ENCODE results near the gene APBA2. TPM values are rescaled to one million over a fixed set of nuclear protein-coding genes. Genes with fewer than 3 reads are reported as not detected.

APBA2 gene
- total RNA-seq, 1 experiment from 2014 or later: 12.9 TPM

GRCh38 chr15:29115093-29115991 lies 229.6 kb downstream of the APBA2 start:
- Histone ChIP-seq H3K27me3 (replicated peaks; ENCODE audit: insufficient read depth, low read depth, low read length, poor library complexity) (no peaks in the 10 kb centered on the region), H3K27ac (ENCODE audit: low read depth, low read length, poor library complexity, severe bottlenecking) (no peak overlapping the region), H3K4me1 (ENCODE audit: insufficient read depth, low read length, poor library complexity, severe bottlenecking) (no peaks in the 10 kb centered on the region), H3K4me3 (ENCODE audit: low read depth, low read length, poor library complexity, severe bottlenecking) (no peak overlapping the region), H3K36me3 (ENCODE audit: insufficient read depth, low read length, poor library complexity, severe bottlenecking) (no peaks in the 10 kb centered on the region), H3K9me3 (ENCODE audit: low read depth, low read length, poor library complexity, severe bottlenecking) (no peaks in the 10 kb centered on the region)
- DNase-seq (ENCODE audit: low spot score): no peak
- POLR2A ChIA-PET (ENCODE audit: low non-redundant PET): interaction anchor here (0.5 kb wide), 1 partner anchor 23 kb away, joined by 9 read pairs; no protein-coding TSS in a partner anchor
- CTCF ChIA-PET: interaction anchor here (0.6 to 1.3 kb wide), 2 partner anchors 13 to 1523 kb away, joined by 3 to 5 read pairs; no protein-coding TSS in a partner anchor
- intact Hi-C loops (cut with micrococcal nuclease; ENCODE audit: unreplicated experiment): loop anchor here (10.0 kb wide), 1 partner anchor 59 kb away; no protein-coding TSS in a partner anchor
- no TSS peak for BruUV-seq (replicated peaks)
- TF ChIP-seq, protein P1, sequence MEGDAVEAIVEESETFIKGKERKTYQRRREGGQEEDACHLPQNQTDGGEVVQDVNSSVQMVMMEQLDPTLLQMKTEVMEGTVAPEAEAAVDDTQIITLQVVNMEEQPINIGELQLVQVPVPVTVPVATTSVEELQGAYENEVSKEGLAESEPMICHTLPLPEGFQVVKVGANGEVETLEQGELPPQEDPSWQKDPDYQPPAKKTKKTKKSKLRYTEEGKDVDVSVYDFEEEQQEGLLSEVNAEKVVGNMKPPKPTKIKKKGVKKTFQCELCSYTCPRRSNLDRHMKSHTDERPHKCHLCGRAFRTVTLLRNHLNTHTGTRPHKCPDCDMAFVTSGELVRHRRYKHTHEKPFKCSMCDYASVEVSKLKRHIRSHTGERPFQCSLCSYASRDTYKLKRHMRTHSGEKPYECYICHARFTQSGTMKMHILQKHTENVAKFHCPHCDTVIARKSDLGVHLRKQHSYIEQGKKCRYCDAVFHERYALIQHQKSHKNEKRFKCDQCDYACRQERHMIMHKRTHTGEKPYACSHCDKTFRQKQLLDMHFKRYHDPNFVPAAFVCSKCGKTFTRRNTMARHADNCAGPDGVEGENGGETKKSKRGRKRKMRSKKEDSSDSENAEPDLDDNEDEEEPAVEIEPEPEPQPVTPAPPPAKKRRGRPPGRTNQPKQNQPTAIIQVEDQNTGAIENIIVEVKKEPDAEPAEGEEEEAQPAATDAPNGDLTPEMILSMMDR (conservative IDR thresholded peaks at IDR 0.05; ENCODE audit: low read depth, low read length): peak; percentile 44; the same call in 1 of the 2 replicates
- no peak for TF ChIP-seq EZH2 (IDR thresholded peaks at IDR 0.05; ENCODE audit: borderline replicate concordance, low read depth, low read length, poor library complexity, severe bottlenecking)

DNA sequence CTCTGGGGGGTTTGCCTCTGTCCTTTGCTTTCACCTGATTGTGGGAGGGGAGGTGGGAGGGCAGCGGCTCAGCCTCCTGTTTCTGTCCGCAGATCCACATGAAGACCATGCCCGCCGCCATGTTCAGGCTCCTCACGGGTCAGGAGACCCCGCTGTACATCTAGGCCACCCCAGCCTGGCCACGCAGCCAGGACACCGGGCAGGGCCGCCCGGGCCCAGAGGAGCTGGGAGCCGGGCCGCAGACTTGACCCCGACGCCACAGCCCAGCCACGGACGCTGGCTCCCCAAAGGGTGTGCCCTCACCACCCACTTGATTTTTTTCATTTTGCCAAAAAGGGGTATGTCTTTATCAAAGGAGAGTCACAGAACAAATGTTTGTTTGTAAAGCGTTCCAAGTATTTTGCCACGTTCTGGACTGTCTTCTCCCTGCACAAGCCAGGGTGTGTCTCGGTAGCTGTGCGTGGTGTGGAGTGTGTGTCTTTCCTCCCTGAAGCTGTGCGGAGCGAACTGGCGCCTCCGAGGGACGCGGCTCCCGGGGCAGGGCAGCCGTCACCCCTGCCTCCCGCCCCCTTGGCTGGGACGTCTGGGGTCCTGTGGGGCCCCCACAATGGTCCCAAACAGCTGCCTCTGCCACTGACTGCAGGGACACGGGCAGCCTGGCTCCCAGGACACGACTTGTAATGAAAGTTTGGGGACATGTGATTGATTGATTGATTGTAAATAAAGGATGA lies 231.4 kb downstream of the APBA2 start:
- intact Hi-C loops (cut with micrococcal nuclease; ENCODE audit: unreplicated experiment): loop anchor here (10.0 kb wide), 1 partner anchor 58 kb away; no protein-coding TSS in a partner anchor

DNA sequence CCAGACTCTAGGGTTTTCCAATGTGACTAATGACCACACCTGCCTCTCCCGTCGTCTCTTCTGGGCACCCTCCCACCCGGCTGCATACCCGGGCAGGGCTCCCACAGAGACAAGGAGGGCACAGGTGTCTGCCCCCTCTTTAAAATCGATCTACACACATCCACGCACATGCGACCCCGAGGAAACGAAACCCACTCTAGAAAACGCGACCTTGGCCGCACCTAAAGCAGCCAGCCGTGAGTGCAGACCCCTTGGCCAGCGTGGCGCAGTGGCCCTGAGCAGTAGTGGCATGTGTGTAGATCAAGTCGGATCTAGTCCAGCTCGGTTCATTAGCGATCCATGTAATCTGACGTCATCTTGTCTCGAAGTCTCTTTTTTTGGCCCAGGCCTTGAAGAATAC lies 232.0 kb downstream of the APBA2 start:
- POLR2A ChIA-PET (ENCODE audit: low non-redundant PET): no interaction called here
- DNase-seq (ENCODE audit: low spot score): no peak
- H3K27ac ChIP-seq (ENCODE audit: low read depth, low read length, poor library complexity, severe bottlenecking): no peak overlapping the region
- no peaks in the 10 kb centered on the region for H3K27me3 ChIP-seq (replicated peaks; ENCODE audit: insufficient read depth, low read depth, low read length, poor library complexity)
- no peaks in the 10 kb centered on the region for H3K9me3 ChIP-seq (ENCODE audit: low read depth, low read length, poor library complexity, severe bottlenecking)
- intact Hi-C loops (cut with micrococcal nuclease; ENCODE audit: unreplicated experiment): loop anchor here (10.0 kb wide), 1 partner anchor 57 kb away; no protein-coding TSS in a partner anchor
- no peak for TF ChIP-seq EZH2 (IDR thresholded peaks at IDR 0.05; ENCODE audit: borderline replicate concordance, low read depth, low read length, poor library complexity, severe bottlenecking)
- TF ChIP-seq, protein P1 (conservative IDR thresholded peaks at IDR 0.05; ENCODE audit: low read depth, low read length): no peak
- no peaks in the 10 kb centered on the region for H3K4me1 ChIP-seq (ENCODE audit: insufficient read depth, low read length, poor library complexity, severe bottlenecking)
- CTCF ChIA-PET: no interaction called here
- H3K36me3 ChIP-seq (ENCODE audit: insufficient read depth, low read length, poor library complexity, severe bottlenecking): no peaks in the 10 kb centered on the region
- no TSS peak for BruUV-seq (replicated peaks)
- H3K4me3 ChIP-seq (ENCODE audit: low read depth, low read length, poor library complexity, severe bottlenecking): no peak overlapping the region

More for the DNA sequence above, 231.4 kb downstream of the APBA2 start:
- H3K4me1 ChIP-seq (ENCODE audit: insufficient read depth, low read length, poor library complexity, severe bottlenecking): no peaks in the 10 kb centered on the region
- DNase-seq (ENCODE audit: low spot score): no peak
- no peaks in the 10 kb centered on the region for H3K9me3 ChIP-seq (ENCODE audit: low read depth, low read length, poor library complexity, severe bottlenecking)
- CTCF ChIA-PET: interaction anchor here (0.6 kb wide), 1 partner anchor 15 kb away, joined by 3 read pairs; no protein-coding TSS in a partner anchor
- TF ChIP-seq, protein P1 (conservative IDR thresholded peaks at IDR 0.05; ENCODE audit: low read depth, low read length): no peak
- no peak for TF ChIP-seq EZH2 (IDR thresholded peaks at IDR 0.05; ENCODE audit: borderline replicate concordance, low read depth, low read length, poor library complexity, severe bottlenecking)
- H3K27me3 ChIP-seq (replicated peaks; ENCODE audit: insufficient read depth, low read depth, low read length, poor library complexity): no peaks in the 10 kb centered on the region
- no TSS peak for BruUV-seq (replicated peaks)
- H3K4me3 ChIP-seq (ENCODE audit: low read depth, low read length, poor library complexity, severe bottlenecking): no peak overlapping the region
- POLR2A ChIA-PET (ENCODE audit: low non-redundant PET): no interaction called here
- H3K27ac ChIP-seq (ENCODE audit: low read depth, low read length, poor library complexity, severe bottlenecking): no peak overlapping the region
- no peaks in the 10 kb centered on the region for H3K36me3 ChIP-seq (ENCODE audit: insufficient read depth, low read length, poor library complexity, severe bottlenecking)
